ENCODE results near the gene EFL1. TPM values are rescaled to one million over a fixed set of nuclear protein-coding genes. Genes with fewer than 3 reads are reported as not detected.

EFL1 gene
- total and polyA plus RNA-seq, 7 donors: 9.2 to 19.7 (median 13.1) TPM

- Histone ChIP-seq H3K9me3 (no peaks in the 10 kb centered on the region), H3K27me3 (ENCODE audit: insufficient read depth in 3 of 3, low read length in 2 of 3) (no peaks in the 10 kb centered on the region), H3K36me3 (ENCODE audit: insufficient read depth in 1 of 2, low read depth in 1 of 2) (no peaks in the 10 kb centered on the region), H3K4me3 (no peak overlapping the region), H3K4me1 (no peaks in the 10 kb centered on the region), H3K27ac (no peak overlapping the region)
- peak; percentile 51 to 80 for DNase-seq
- WGBS, 3 donors: 71 to 78% (median 76%) methylated on average over 9 of the region's 9 CpGs
- ATAC-seq: peak; percentile 91 to 99 (median 98)
- TF ChIP-seq, protein P1, sequence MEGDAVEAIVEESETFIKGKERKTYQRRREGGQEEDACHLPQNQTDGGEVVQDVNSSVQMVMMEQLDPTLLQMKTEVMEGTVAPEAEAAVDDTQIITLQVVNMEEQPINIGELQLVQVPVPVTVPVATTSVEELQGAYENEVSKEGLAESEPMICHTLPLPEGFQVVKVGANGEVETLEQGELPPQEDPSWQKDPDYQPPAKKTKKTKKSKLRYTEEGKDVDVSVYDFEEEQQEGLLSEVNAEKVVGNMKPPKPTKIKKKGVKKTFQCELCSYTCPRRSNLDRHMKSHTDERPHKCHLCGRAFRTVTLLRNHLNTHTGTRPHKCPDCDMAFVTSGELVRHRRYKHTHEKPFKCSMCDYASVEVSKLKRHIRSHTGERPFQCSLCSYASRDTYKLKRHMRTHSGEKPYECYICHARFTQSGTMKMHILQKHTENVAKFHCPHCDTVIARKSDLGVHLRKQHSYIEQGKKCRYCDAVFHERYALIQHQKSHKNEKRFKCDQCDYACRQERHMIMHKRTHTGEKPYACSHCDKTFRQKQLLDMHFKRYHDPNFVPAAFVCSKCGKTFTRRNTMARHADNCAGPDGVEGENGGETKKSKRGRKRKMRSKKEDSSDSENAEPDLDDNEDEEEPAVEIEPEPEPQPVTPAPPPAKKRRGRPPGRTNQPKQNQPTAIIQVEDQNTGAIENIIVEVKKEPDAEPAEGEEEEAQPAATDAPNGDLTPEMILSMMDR (IDR thresholded peaks at IDR 0.05): peak; percentile 88
- intact Hi-C loops (cut with DNase I): loop anchor here in 1 of 2 donors (1.0 to 5.0 kb wide), 2 partner anchors 90 to 626 kb away; no protein-coding TSS in a partner anchor
These were observed 153.9 kb downstream of the EFL1 start for GRCh38 chr15:82108489-82109078.

DNA sequence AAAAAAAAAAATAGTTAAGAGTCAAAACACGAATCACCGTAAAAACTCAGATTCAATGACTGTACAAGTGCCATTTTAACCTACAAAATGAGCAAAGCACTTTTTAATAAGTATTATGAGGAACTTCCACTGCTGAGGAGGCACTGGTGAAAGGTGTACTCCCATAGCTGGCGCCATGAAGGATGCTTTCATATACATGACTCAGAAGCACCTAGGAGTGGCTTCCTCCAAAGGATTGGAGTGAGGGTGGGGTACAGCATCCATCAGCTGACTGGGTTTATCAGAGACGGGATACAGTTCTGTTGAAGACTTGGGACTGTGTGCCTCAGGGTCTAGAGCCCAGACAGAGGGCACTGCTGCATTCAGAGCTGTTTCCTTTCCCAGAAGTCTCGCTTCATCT is 155.9 kb downstream of the EFL1 start:
- no peak overlapping the region for H3K27ac ChIP-seq
- no peak for ATAC-seq
- no peak for DNase-seq
- 75 to 93% (median 80%) methylated on average over 5 of the region's 5 CpGs for WGBS, 3 donors
- no peaks in the 10 kb centered on the region for H3K9me3 ChIP-seq
- intact Hi-C loops (cut with DNase I): loop anchor here in 1 of 2 donors (5.0 kb wide), 1 partner anchor 624 kb away; no protein-coding TSS in a partner anchor
- H3K4me1 ChIP-seq: no peaks in the 10 kb centered on the region
- no peaks in the 10 kb centered on the region for H3K27me3 ChIP-seq (ENCODE audit: insufficient read depth in 3 of 3, low read length in 2 of 3)
- H3K4me3 ChIP-seq: no peak overlapping the region
- TF ChIP-seq, protein P1 (IDR thresholded peaks at IDR 0.05): no peak
- no peaks in the 10 kb centered on the region for H3K36me3 ChIP-seq (ENCODE audit: insufficient read depth in 1 of 2, low read depth in 1 of 2)

GRCh38 chr15:82105451-82106215 is 156.9 kb downstream of the EFL1 start:
- Histone ChIP-seq H3K36me3 (ENCODE audit: insufficient read depth in 1 of 2, low read depth in 1 of 2) (no peaks in the 10 kb centered on the region), H3K27me3 (ENCODE audit: insufficient read depth in 3 of 3, low read length in 2 of 3) (no peaks in the 10 kb centered on the region), H3K9me3 (no peaks in the 10 kb centered on the region), H3K4me3 (no peak overlapping the region), H3K4me1 (no peaks in the 10 kb centered on the region), H3K27ac (no peak overlapping the region)
- TF ChIP-seq, protein P1 (IDR thresholded peaks at IDR 0.05): no peak
- intact Hi-C loops (cut with DNase I): loop anchor here in 1 of 2 donors (5.0 kb wide), 1 partner anchor 623 kb away; no protein-coding TSS in a partner anchor
- WGBS, 3 donors: 60 to 68% (median 67%) methylated on average over 7 of the region's 7 CpGs
- ATAC-seq (no peak), DNase-seq (no peak)

DNA sequence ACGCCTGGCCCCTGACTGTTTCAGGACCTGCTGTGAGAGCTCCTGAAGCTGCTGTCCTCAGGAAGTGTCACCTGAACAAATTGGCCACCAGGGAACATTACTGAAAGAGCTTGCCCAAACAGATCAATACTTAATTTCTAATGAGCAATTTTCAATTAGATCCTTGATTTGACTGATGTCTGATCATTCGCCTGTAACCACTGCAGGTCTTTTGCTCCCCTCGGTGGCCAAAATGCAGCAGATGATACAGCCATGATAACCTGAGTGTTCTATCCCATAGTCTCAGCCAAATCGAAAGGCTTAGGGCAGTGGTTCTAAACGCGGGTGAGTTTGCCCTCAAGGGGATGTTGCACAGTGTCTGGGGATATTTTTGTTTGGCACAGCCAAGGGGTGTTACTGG is 159.1 kb downstream of the EFL1 start:
- intact Hi-C loops (cut with DNase I): no loop called here
- DNase-seq (no peak), ATAC-seq (no peak)
- no peaks in the 10 kb centered on the region for H3K9me3 ChIP-seq
- 77 to 83% (median 81%) methylated on average over 6 of the region's 6 CpGs for WGBS, 3 donors
- no peak overlapping the region for H3K4me3 ChIP-seq
- no peak overlapping the region for H3K27ac ChIP-seq
- no peaks in the 10 kb centered on the region for H3K27me3 ChIP-seq (ENCODE audit: insufficient read depth in 3 of 3, low read length in 2 of 3)
- TF ChIP-seq, protein P1 (IDR thresholded peaks at IDR 0.05): peak; percentile 9
- H3K4me1 ChIP-seq: no peaks in the 10 kb centered on the region
- H3K36me3 ChIP-seq (ENCODE audit: insufficient read depth in 1 of 2, low read depth in 1 of 2): no peaks in the 10 kb centered on the region
